ENCODE measurements around the gene MAPK1.
"Not testable (repeated sequence)": the region's sequence is repeated elsewhere in the genome, so short reads cannot be mapped to it uniquely, and the experiment has no call there.

Gene MAPK1

GRCh38 chr22:21760640-21761039 is 106.8 kb downstream of the MAPK1 start:
- FAIRE-seq (no peak), DNase-seq (ENCODE audit: insufficient read length, low spot score) (no peak)

GRCh38 chr22:21759646-21760376 is 107.6 kb downstream of the MAPK1 start:
- DNase-seq (ENCODE audit: insufficient read length, low spot score), result no peak
- FAIRE-seq, result no peak

- no peak for FAIRE-seq
These were observed 108.4 kb downstream of the MAPK1 start for GRCh38 chr22:21759093-21759492.

GRCh38 chr22:21758091-21758864 is 109.2 kb downstream of the MAPK1 start:
- DNase-seq (ENCODE audit: insufficient read length, low spot score) (no peak), FAIRE-seq (no peak)

More at GRCh38 chr22:21759093-21759492, 108.4 kb downstream of the MAPK1 start:
- no peak for DNase-seq (ENCODE audit: insufficient read length, low spot score)

GRCh38 chr22:21755851-21756284 is 111.6 kb downstream of the MAPK1 start:
- FAIRE-seq (no peak), DNase-seq (ENCODE audit: insufficient read length, low spot score) (no peak)

- FAIRE-seq (no peak), DNase-seq (ENCODE audit: insufficient read length, low spot score) (no peak)
These were observed 112.9 kb downstream of the MAPK1 start for GRCh38 chr22:21754523-21754922.

GRCh38 chr22:21753374-21754111 is 113.9 kb downstream of the MAPK1 start:
- FAIRE-seq, result no peak
- DNase-seq (ENCODE audit: insufficient read length, low spot score), result no peak

- DNase-seq (ENCODE audit: insufficient read length, low spot score) (no peak), FAIRE-seq (no peak)
These were observed 115.2 kb downstream of the MAPK1 start for GRCh38 chr22:21752276-21752675.

GRCh38 chr22:21745948-21746347 is 121.5 kb downstream of the MAPK1 start:
- FAIRE-seq, result no peak

GRCh38 chr22:21744917-21745316 is 122.5 kb downstream of the MAPK1 start:
- not testable (repeated sequence) for FAIRE-seq; DNase-seq (ENCODE audit: insufficient read length, low spot score)

More at GRCh38 chr22:21745948-21746347, 121.5 kb downstream of the MAPK1 start:
- DNase-seq (ENCODE audit: insufficient read length, low spot score), result no peak

- DNase-seq (ENCODE audit: insufficient read length, low spot score), result no peak
These were observed 125.7 kb downstream of the MAPK1 start for GRCh38 chr22:21741790-21742189.

GRCh38 chr22:21741059-21741458 is 126.4 kb downstream of the MAPK1 start:
- FAIRE-seq (no peak), DNase-seq (ENCODE audit: insufficient read length, low spot score) (no peak)

More at GRCh38 chr22:21741790-21742189, 125.7 kb downstream of the MAPK1 start:
- FAIRE-seq, result no peak

GRCh38 chr22:21739828-21740377 is 127.5 kb downstream of the MAPK1 start:
- FAIRE-seq (no peak), DNase-seq (ENCODE audit: insufficient read length, low spot score) (no peak)

- DNase-seq (ENCODE audit: insufficient read length, low spot score), result no peak
- FAIRE-seq, result no peak
These were observed 128.5 kb downstream of the MAPK1 start for GRCh38 chr22:21738966-21739365.

GRCh38 chr22:21738081-21738480 is 129.4 kb downstream of the MAPK1 start:
- DNase-seq (ENCODE audit: insufficient read length, low spot score), result no peak
- FAIRE-seq, result no peak

- DNase-seq (ENCODE audit: insufficient read length, low spot score), result no peak
- FAIRE-seq, result no peak
These were observed 130.5 kb downstream of the MAPK1 start for GRCh38 chr22:21736948-21737347.

GRCh38 chr22:21736084-21736642 is 131.3 kb downstream of the MAPK1 start:
- DNase-seq (ENCODE audit: insufficient read length, low spot score), result no peak
- no peak for FAIRE-seq

- peak; percentile 98 for DNase-seq (ENCODE audit: insufficient read length, low spot score)
- FAIRE-seq, result peak; percentile 76
These were observed 132.0 kb downstream of the MAPK1 start, which contains the start of gene YPEL1 for GRCh38 chr22:21735200-21736083. TSS of gene YPEL1 (minus strand) at chr22:21735794. CDS start at chr22:21710744, 25,050 bp downstream.

- no peak for FAIRE-seq
- no peak for DNase-seq (ENCODE audit: insufficient read length, low spot score)
These were observed 132.8 kb downstream of the MAPK1 start for GRCh38 chr22:21734540-21735199.
